Central memory CD4-positive, alpha-beta T cell (primary cell): ENCODE results near the gene ZNF213.
"Not testable (repeated sequence)": the region's sequence is repeated elsewhere in the genome, so short reads cannot be mapped to it uniquely, and the experiment has no call there.

Source experiments
- DNase-seq: peaks from one replicate; pipeline ENCODE4 v3.0.0; 2022

The ZNF213 gene

GRCh38 chr16:3148256-3149192, 13.7 kb downstream of the ZNF213 start:
- no peak for DNase-seq

GRCh38 chr16:3149193-3149530, 14.3 kb downstream of the ZNF213 start:
- DNase-seq, result no peak

GRCh38 chr16:3149630-3150345, 15.0 kb downstream of the ZNF213 start:
- peak; percentile 27 for DNase-seq

- DNase-seq, result peak; percentile 96
Measured at GRCh38 chr16:3150346-3151218, 15.8 kb downstream of the ZNF213 start.

GRCh38 chr16:3152027-3152276, 17.1 kb downstream of the ZNF213 start:
- peak; percentile 40 for DNase-seq

- DNase-seq, result peak; percentile 66
Measured at GRCh38 chr16:3152277-3152990, 17.6 kb downstream of the ZNF213 start.

GRCh38 chr16:3152991-3153368, 18.2 kb downstream of the ZNF213 start:
- no peak for DNase-seq

GRCh38 chr16:3155181-3155580, 20.4 kb downstream of the ZNF213 start:
- no peak for DNase-seq

- no peak for DNase-seq
Measured at GRCh38 chr16:3155972-3156371, 21.1 kb downstream of the ZNF213 start.

GRCh38 chr16:3157229-3158025, 22.6 kb downstream of the ZNF213 start:
- DNase-seq, result peak; percentile 48

GRCh38 chr16:3158026-3158509, 23.2 kb downstream of the ZNF213 start:
- DNase-seq, result no peak

GRCh38 chr16:3158510-3159314, 23.9 kb downstream of the ZNF213 start:
- peak; percentile 94 for DNase-seq

- no peak for DNase-seq
Measured at GRCh38 chr16:3161235-3162018, 26.6 kb downstream of the ZNF213 start.

GRCh38 chr16:3164121-3164991, 29.5 kb downstream of the ZNF213 start:
- DNase-seq, result no peak

- DNase-seq, result no peak
Measured at GRCh38 chr16:3165111-3165822, 30.4 kb downstream of the ZNF213 start.

GRCh38 chr16:3166505-3166886, 31.7 kb downstream of the ZNF213 start:
- DNase-seq, result no peak

GRCh38 chr16:3168729-3169128, 33.9 kb downstream of the ZNF213 start:
- DNase-seq, result not testable (repeated sequence)
